Tibial artery (tissue), 4 donors: ENCODE measurements around the gene EIF2S1.
"Not testable (repeated sequence)": the region's sequence is repeated elsewhere in the genome, so short reads cannot be mapped to it uniquely, and the experiment has no call there.

Experiments used
- DNase-seq, 2 donors: peaks; one replicate each; pipeline ENCODE4 v3.0.0-alpha.2; 2019
- H3K27ac ChIP-seq, 2 donors: fragments of 200-600 bp; sonication (generic) in 1 of 2; 1 replicate in 1 of 2; 2 replicates in 1 of 2; pipeline ENCODE4 v1.5.1; 2018 to 2019; ENCODE audit warnings: mild to moderate bottlenecking in 1 of 2
- H3K27me3 ChIP-seq, 2 donors: fragments of 200-600 bp; sonication (generic) in 1 of 2; one replicate each; pipeline versions ENCODE4 v1.5.1 to v1.6.0; 2016 to 2019
- H3K36me3 ChIP-seq, 3 donors: fragments of 200-600 bp; sonication (generic) in 2 of 3; one replicate each; pipeline ENCODE4 v1.5.1; 2016 to 2019; ENCODE audit warnings: mild to moderate bottlenecking in 2 of 3
- H3K4me1 ChIP-seq, 4 donors: fragments of 200-600 bp; sonication (generic) in 2 of 4; 1 replicate in 3 of 4; 2 replicates in 1 of 4; pipeline ENCODE4 v1.5.1; 2016 to 2019
- H3K4me3 ChIP-seq, 2 donors: fragments of 200-600 bp; sonication (generic) in 1 of 2; 1 replicate in 1 of 2; 2 replicates in 1 of 2; pipeline ENCODE4 v1.5.1; 2018 to 2019; ENCODE audit warnings: mild to moderate bottlenecking in 2 of 2
- H3K9me3 ChIP-seq, 3 donors: fragments of 200-600 bp; sonication (generic) in 1 of 3; one replicate each; pipeline ENCODE4 v1.5.1; 2016 to 2019
- intact Hi-C: fragments of 100-400 bp; cut with DNase I; formaldehyde crosslinking; loops from one replicate; pipeline ENCODE4 v1.15.0; 2023; ENCODE audit warnings: low total_unique reads
- TF ChIP-seq, protein P1 (sequence below), 2 experiments: fragments of 200-600 bp in 1 of 2; fragments of 450-650 bp in 1 of 2; IDR thresholded peaks; one replicate each; pipeline ENCODE4 v1.5.1; 2017 to 2019; ENCODE audit warnings: antibody characterized with exemption in 2 of 2, mild to moderate bottlenecking in 1 of 2, moderate library complexity in 1 of 2

Gene EIF2S1

DNA sequence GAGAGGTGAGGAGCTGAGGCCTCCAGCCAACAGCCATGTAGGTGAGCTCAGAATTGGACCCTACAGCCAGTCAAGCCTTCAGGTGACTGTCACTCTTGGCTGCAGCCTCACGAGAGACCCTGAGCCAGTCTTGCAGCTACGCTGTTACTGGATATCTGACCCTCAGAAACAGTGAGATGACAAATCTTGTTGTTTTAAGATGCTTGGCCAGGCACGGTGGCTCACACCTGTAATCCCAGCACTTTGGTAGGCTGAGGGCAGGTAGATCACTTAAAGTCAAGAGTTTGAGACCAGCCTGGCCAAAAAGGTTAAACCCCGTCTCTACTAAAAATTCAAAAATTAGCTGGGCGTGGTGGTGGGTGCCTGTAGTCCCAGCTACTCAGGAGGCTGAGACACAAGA is 45.6 kb downstream of the EIF2S1 start:
- Histone ChIP-seq H3K4me3 (no peak overlapping the region), H3K27me3 (peaks cover 0 to 4% of the 10 kb centered on the region in 2 donors), H3K9me3 (no peaks in the 10 kb centered on the region), H3K4me1 (no peaks in the 10 kb centered on the region), H3K36me3 (no peaks in the 10 kb centered on the region), H3K27ac (no peak overlapping the region)
- DNase-seq = no peak
- TF ChIP-seq, protein P1, sequence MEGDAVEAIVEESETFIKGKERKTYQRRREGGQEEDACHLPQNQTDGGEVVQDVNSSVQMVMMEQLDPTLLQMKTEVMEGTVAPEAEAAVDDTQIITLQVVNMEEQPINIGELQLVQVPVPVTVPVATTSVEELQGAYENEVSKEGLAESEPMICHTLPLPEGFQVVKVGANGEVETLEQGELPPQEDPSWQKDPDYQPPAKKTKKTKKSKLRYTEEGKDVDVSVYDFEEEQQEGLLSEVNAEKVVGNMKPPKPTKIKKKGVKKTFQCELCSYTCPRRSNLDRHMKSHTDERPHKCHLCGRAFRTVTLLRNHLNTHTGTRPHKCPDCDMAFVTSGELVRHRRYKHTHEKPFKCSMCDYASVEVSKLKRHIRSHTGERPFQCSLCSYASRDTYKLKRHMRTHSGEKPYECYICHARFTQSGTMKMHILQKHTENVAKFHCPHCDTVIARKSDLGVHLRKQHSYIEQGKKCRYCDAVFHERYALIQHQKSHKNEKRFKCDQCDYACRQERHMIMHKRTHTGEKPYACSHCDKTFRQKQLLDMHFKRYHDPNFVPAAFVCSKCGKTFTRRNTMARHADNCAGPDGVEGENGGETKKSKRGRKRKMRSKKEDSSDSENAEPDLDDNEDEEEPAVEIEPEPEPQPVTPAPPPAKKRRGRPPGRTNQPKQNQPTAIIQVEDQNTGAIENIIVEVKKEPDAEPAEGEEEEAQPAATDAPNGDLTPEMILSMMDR (IDR thresholded peaks at IDR 0.05) = no peak
- intact Hi-C loops = no loop called here

DNA sequence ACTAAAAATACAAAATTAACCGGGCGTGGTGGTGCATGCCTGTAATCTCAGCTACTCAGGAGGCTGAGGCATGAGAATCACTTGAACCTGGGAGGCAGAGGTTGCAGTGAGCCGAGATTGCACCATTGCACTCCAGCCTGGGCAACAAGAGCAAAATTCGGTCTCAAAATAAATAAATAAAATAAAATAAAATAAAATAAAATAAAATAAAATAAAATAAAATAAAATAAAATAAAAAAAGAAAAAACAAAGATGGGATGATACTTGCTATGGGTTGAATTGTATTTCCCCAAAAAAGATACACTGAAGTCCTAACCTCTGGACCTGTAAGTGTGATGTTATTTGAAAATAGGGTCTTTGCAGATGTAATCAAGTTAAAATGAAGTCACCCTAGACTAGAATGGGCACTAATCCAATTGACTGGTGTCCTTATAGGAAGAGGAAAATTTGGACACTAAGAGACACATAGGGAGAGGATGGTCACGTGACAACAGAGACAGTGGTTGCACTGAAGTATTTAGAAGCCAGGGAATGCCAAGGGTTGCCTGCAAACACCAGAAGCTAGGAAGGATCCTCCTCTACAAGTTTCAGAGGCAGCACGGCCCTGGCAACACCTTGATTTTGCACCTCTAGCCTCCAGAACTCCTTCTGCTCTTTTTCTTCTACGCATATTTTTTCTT is 48.1 kb downstream of the EIF2S1 start:
- DNase-seq, H3K4me3 ChIP-seq, H3K36me3 ChIP-seq, H3K27ac ChIP-seq, intact Hi-C loops, H3K9me3 ChIP-seq: not testable (repeated sequence)
- H3K27me3 ChIP-seq = peaks cover 0 to 22% of the 10 kb centered on the region in 2 donors
- H3K4me1 ChIP-seq = peaks cover 0 to 11% (median 7%) of the 10 kb centered on the region in 4 donors

DNA sequence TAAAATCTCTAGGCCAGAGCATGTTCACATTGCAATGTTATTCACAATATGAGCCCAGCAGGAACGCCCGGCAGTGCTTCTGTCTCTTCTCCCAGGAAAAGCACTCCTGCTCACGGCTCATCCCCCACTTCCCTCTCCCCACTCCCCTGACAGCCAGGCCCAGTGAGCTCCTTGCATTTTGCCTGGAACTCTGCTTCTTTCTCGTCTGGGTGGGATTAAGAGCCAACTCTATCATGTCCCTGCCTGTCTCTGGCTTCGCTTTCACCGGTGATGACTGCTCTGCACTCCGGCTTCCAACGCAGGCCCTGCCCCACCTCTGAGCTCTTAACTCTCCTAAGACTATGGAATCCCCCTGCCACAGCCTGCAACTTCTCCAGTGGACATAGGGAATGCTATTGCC is 49.3 kb downstream of the EIF2S1 start:
- intact Hi-C loops = no loop called here
- no peak overlapping the region for H3K27ac ChIP-seq
- H3K9me3 ChIP-seq = no peaks in the 10 kb centered on the region
- TF ChIP-seq, protein P1 (IDR thresholded peaks at IDR 0.05) = no peak
- H3K4me3 ChIP-seq = no peak overlapping the region
- H3K4me1 ChIP-seq = peaks cover 0 to 11% (median 7%) of the 10 kb centered on the region in 4 donors
- H3K27me3 ChIP-seq = peaks cover 0 to 24% of the 10 kb centered on the region in 2 donors
- no peaks in the 10 kb centered on the region for H3K36me3 ChIP-seq
- no peak for DNase-seq

DNA sequence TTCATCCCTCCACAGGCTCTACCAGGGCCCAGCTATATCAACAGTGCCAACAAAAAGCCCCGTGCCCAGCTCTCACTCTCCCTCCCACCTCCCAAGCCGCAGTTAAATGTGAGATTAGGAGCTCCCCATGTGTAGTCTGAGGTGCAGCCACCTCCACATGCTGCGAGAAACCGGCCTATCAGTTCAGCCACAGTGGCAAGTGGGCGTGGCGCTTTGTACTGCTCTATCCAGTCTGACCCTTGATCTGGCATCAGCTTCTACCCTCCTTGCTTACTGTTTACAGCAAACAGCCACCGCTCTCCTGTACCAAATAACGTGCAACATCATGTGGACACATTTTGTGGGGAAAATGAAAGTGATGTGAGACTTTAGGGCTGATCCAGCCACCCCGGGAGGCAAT is 50.2 kb downstream of the EIF2S1 start:
- H3K4me3 ChIP-seq = no peak overlapping the region
- H3K27me3 ChIP-seq = peaks cover 0 to 27% of the 10 kb centered on the region in 2 donors
- DNase-seq = no peak
- no peak overlapping the region for H3K27ac ChIP-seq
- intact Hi-C loops = no loop called here
- no peaks in the 10 kb centered on the region for H3K36me3 ChIP-seq
- TF ChIP-seq, protein P1 (IDR thresholded peaks at IDR 0.05) = no peak
- H3K9me3 ChIP-seq = no peaks in the 10 kb centered on the region
- peaks cover 0 to 11% (median 7%) of the 10 kb centered on the region in 4 donors for H3K4me1 ChIP-seq

DNA sequence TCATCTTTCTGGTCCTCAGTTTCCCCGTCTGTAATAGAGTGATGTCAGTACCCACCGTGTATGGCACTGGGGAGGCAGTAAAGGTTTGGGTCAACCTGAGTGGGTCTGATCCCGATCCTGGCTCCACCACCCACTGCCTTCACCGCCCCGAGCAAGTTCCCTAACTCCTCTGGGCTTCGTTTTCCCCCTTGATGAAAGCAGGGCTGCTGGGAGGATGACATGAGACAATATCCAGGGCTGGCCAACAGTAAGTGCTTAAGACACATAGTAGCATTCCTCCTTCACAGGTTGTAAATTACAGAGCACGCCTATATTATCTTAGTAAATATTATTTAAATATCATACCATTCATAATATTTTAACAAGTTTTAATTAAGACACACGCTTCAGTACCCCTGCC is 51.2 kb downstream of the EIF2S1 start:
- H3K4me3 ChIP-seq = peak overlapping the region in 1 of 2 donors; percentile 29

DNA sequence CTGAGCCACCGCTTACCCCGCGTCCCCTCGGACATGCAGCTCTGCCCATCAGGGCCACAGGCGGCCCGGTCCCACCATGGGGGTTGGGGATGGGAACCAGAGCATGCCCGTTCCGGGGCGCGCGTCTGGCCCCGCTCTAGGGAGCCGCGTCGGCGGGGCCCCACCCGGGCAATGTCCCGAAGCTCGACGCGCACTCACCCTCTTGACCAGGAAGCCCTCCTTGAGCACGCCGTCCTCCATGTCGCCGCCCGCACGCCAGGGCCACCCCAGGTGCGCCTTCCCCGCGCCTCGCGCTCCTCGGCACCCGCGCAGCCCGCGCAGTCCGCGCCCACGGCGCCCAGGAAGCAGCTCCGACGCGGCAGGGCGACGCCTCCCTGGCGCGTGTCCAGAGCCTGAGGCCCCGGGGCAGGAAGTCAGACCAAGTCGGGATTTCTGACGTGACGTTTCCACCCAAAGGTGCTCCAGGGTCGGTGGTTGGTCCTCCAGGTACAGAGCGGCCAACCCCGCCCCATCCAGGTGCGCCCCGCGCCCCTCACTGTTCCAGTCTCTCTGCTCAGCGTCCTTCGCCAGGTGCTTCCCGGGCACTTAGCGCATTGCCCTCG is 51.8 kb downstream of the EIF2S1 start, which contains the start of gene PLEK2:
TSS of gene PLEK2 (minus strand) at position 346 of the 602 bp plus-strand sequence. CDS start at position 240, 106 bp downstream.
- intact Hi-C loops = no loop called here
- Histone ChIP-seq H3K36me3 (no peaks in the 10 kb centered on the region), H3K9me3 (no peaks in the 10 kb centered on the region), H3K27ac (no peak within 1 kb of the TSS), H3K27me3 (peaks cover 0 to 27% of the 10 kb centered on the region in 2 donors), H3K4me1 (peaks cover 0 to 11% (median 7%) of the 10 kb centered on the region in 4 donors), H3K4me3 (peak within 1 kb of the TSS; percentile 29 to 44)
- DNase-seq = no peak
- TF ChIP-seq, protein P1 (IDR thresholded peaks at IDR 0.05) = no peak

More for the DNA sequence above, 51.2 kb downstream of the EIF2S1 start:
- H3K4me1 ChIP-seq = peaks cover 0 to 11% (median 7%) of the 10 kb centered on the region in 4 donors
- no peaks in the 10 kb centered on the region for H3K36me3 ChIP-seq
- H3K9me3 ChIP-seq = no peaks in the 10 kb centered on the region
- no peak overlapping the region for H3K27ac ChIP-seq
- DNase-seq = no peak
- H3K27me3 ChIP-seq = peaks cover 0 to 27% of the 10 kb centered on the region in 2 donors
- intact Hi-C loops = no loop called here
- TF ChIP-seq, protein P1 (IDR thresholded peaks at IDR 0.05) = no peak
